ENCODE data around the gene ANKFN1. TPM values are rescaled to one million over a fixed set of nuclear protein-coding genes. Genes with fewer than 3 reads are reported as not detected.

ANKFN1 gene
- total and polyA plus RNA-seq, 7 donors: 0.01 to 0.28 (median 0.04) TPM; not detected in 3

GRCh38 chr17:56222255-56222654 is 69.0 kb downstream of the ANKFN1 start:
- Histone ChIP-seq H3K4me3 (no peak overlapping the region), H3K27me3 (ENCODE audit: insufficient read depth in 3 of 3, low read length in 2 of 3) (no peaks in the 10 kb centered on the region), H3K9me3 (no peaks in the 10 kb centered on the region), H3K36me3 (ENCODE audit: insufficient read depth in 1 of 2, low read depth in 1 of 2) (no peaks in the 10 kb centered on the region), H3K27ac (no peak overlapping the region), H3K4me1 (no peaks in the 10 kb centered on the region)
- DNase-seq (no peak), ATAC-seq (no peak)
- intact Hi-C loops (cut with DNase I): no loop called here
- WGBS, 3 donors: 95 to 100% (median 96%) methylated on average over 1 of the region's 1 CpG
- TF ChIP-seq, protein P1, sequence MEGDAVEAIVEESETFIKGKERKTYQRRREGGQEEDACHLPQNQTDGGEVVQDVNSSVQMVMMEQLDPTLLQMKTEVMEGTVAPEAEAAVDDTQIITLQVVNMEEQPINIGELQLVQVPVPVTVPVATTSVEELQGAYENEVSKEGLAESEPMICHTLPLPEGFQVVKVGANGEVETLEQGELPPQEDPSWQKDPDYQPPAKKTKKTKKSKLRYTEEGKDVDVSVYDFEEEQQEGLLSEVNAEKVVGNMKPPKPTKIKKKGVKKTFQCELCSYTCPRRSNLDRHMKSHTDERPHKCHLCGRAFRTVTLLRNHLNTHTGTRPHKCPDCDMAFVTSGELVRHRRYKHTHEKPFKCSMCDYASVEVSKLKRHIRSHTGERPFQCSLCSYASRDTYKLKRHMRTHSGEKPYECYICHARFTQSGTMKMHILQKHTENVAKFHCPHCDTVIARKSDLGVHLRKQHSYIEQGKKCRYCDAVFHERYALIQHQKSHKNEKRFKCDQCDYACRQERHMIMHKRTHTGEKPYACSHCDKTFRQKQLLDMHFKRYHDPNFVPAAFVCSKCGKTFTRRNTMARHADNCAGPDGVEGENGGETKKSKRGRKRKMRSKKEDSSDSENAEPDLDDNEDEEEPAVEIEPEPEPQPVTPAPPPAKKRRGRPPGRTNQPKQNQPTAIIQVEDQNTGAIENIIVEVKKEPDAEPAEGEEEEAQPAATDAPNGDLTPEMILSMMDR (IDR thresholded peaks at IDR 0.05): no peak

DNA sequence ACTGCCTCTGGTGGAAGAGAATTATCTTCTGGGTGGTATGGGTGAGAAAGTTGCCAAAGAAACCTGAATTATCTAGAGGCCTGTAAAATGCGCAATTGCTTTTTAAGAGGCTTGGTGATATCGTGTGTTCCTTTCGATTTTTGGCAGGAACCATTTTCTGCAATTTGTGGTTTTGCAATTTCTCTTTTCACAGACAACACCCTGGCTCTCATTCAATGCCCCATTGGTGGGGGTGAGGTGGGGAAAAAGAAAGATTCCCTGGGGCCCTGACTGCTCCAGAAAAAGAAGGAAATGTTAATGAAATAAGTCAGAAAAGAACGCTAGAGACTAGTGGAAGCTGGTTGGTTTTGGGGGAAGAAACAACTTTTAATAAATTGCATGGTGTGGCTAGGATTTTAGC is 77.4 kb downstream of the ANKFN1 start:
- DNase-seq: peak in 1 of 2 donors; percentile 27
- H3K9me3 ChIP-seq: no peaks in the 10 kb centered on the region
- no peak overlapping the region for H3K4me3 ChIP-seq
- TF ChIP-seq, protein P1 (IDR thresholded peaks at IDR 0.05): no peak
- ATAC-seq: no peak
- H3K36me3 ChIP-seq (ENCODE audit: insufficient read depth in 1 of 2, low read depth in 1 of 2): no peaks in the 10 kb centered on the region
- no peak overlapping the region for H3K27ac ChIP-seq
- H3K4me1 ChIP-seq: no peaks in the 10 kb centered on the region
- intact Hi-C loops (cut with DNase I): no loop called here
- no peaks in the 10 kb centered on the region for H3K27me3 ChIP-seq (ENCODE audit: insufficient read depth in 3 of 3, low read length in 2 of 3)
- 44 to 63% (median 46%) methylated on average over 4 of the region's 4 CpGs for WGBS, 3 donors

- 91 to 93% (median 91%) methylated on average over 2 of the region's 2 CpGs for WGBS, 3 donors
- Histone ChIP-seq H3K9me3 (no peaks in the 10 kb centered on the region), H3K4me1 (no peaks in the 10 kb centered on the region), H3K36me3 (ENCODE audit: insufficient read depth in 1 of 2, low read depth in 1 of 2) (no peaks in the 10 kb centered on the region), H3K27ac (no peak overlapping the region), H3K4me3 (no peak overlapping the region), H3K27me3 (ENCODE audit: insufficient read depth in 3 of 3, low read length in 2 of 3) (no peaks in the 10 kb centered on the region)
- intact Hi-C loops (cut with DNase I): no loop called here
- DNase-seq: no peak
- TF ChIP-seq, protein P1 (IDR thresholded peaks at IDR 0.05): no peak
- no peak for ATAC-seq
Observed at GRCh38 chr17:56231252-56231651, 78.0 kb downstream of the ANKFN1 start.

GRCh38 chr17:56231693-56232092 is 78.4 kb downstream of the ANKFN1 start:
- TF ChIP-seq, protein P1 (IDR thresholded peaks at IDR 0.05): no peak
- intact Hi-C loops (cut with DNase I): no loop called here
- H3K9me3 ChIP-seq: no peaks in the 10 kb centered on the region
- no peak overlapping the region for H3K27ac ChIP-seq
- no peak overlapping the region for H3K4me3 ChIP-seq
- no peaks in the 10 kb centered on the region for H3K27me3 ChIP-seq (ENCODE audit: insufficient read depth in 3 of 3, low read length in 2 of 3)
- H3K36me3 ChIP-seq (ENCODE audit: insufficient read depth in 1 of 2, low read depth in 1 of 2): no peaks in the 10 kb centered on the region
- 75 to 81% (median 77%) methylated on average over 5 of the region's 5 CpGs for WGBS, 3 donors
- ATAC-seq (no peak), DNase-seq (no peak)
- no peaks in the 10 kb centered on the region for H3K4me1 ChIP-seq

DNA sequence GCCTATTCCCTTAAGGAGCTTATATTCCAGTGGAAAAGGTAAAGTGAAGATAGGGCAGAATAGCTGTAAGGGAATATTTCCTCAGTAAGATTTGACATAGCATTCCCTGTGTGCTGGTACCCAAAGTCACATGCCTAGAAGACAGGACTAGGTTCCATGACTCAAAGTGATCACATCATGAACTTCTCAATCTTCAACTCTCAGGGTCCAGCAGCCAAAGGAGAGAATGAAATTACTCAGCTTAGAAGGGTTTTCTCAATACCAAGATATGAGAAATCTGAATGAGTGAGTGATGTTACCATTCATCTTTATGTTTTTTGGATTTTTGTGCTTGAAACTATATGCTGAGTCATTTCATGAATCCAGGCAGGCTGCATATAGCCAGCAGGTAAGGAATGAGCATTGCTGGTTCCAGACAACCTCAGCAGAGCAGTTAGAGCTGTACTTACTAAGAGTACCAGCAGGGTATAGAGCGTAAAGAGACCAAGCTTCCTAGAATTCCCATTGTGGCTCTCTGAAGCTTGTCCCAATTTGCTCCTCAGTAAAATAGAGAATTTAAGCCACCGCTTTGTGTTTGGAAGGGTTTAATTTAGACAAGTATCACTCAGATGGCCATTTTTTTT is 91.1 kb downstream of the ANKFN1 start:
- WGBS, 3 donors: 95 to 99% (median 97%) methylated on average over 2 of the region's 2 CpGs
- Histone ChIP-seq H3K27ac (no peak overlapping the region), H3K4me3 (no peak overlapping the region), H3K27me3 (ENCODE audit: insufficient read depth in 3 of 3, low read length in 2 of 3) (no peaks in the 10 kb centered on the region), H3K9me3 (no peaks in the 10 kb centered on the region), H3K36me3 (ENCODE audit: insufficient read depth in 1 of 2, low read depth in 1 of 2) (no peaks in the 10 kb centered on the region), H3K4me1 (no peaks in the 10 kb centered on the region)
- ATAC-seq (no peak), DNase-seq (no peak)
- intact Hi-C loops (cut with DNase I): no loop called here
- TF ChIP-seq, protein P1 (IDR thresholded peaks at IDR 0.05): no peak
